Neural cell (in vitro differentiated cells): ENCODE measurements around the gene RNF169. TPM values are rescaled to one million over a fixed set of nuclear protein-coding genes. Genes with fewer than 3 reads are reported as not detected.
"Not testable (repeated sequence)": the region's sequence is repeated elsewhere in the genome, so short reads cannot be mapped to it uniquely, and the experiment has no call there.

Experiments
- H2AFZ ChIP-seq: fragments of 200-600, 300-800 bp; sonication (generic), shearing (Covaris generic); 2 replicates; pipeline ENCODE4 v1.6.0; 2014; ENCODE audit warnings: low read depth, mild to moderate bottlenecking, antibody characterized with exemption, low read length, moderate library complexity
- H3F3A ChIP-seq: fragments of 200-600 bp; shearing (Covaris generic); 2 replicates; pipeline ENCODE4 v1.6.1; 2016; ENCODE audit warnings: mild to moderate bottlenecking, moderate library complexity, mixed read lengths, antibody characterized with exemption, low read length; ENCODE audit not compliant: insufficient read depth, poor library complexity, severe bottlenecking
- H3K27ac ChIP-seq: fragments of 200-600, 300-800 bp; sonication (generic), shearing (Covaris generic); 2 replicates; pipeline ENCODE4 v1.5.1; 2014; ENCODE audit warnings: mild to moderate bottlenecking, low read length, moderate library complexity
- H3K27me3 ChIP-seq: fragments of 300-800, 200-600 bp; sonication (generic), shearing (Covaris generic); 2 replicates; pipeline ENCODE4 v1.6.0; 2014; ENCODE audit warnings: mild to moderate bottlenecking, low read depth, low read length, moderate library complexity; ENCODE audit not compliant: insufficient read depth
- H3K36me3 ChIP-seq: fragments of 300-800, 200-600 bp; sonication (generic), shearing (Covaris generic); 2 replicates; pipeline ENCODE4 v1.5.1; 2014; ENCODE audit warnings: mild to moderate bottlenecking, antibody characterized with exemption, low read length, moderate library complexity; ENCODE audit not compliant: insufficient read depth
- H3K4me2 ChIP-seq: fragments of 300-800, 200-600 bp; sonication (generic), shearing (Covaris generic); 2 replicates; pipeline ENCODE4 v1.6.0; 2014; ENCODE audit warnings: mild to moderate bottlenecking, low read length
- H3K4me3 ChIP-seq: fragments of 300-800, 200-600 bp; sonication (generic), shearing (Covaris generic); 2 replicates; pipeline ENCODE4 v1.5.1; 2014; ENCODE audit warnings: mild to moderate bottlenecking, low read length, moderate library complexity
- H3K79me2 ChIP-seq: fragments of 200-600 bp; shearing (Covaris generic); replicated peaks from 2 replicates; pipeline ENCODE4 v1.6.0; 2014; ENCODE audit warnings: mild to moderate bottlenecking, low read length, moderate library complexity; ENCODE audit not compliant: insufficient read depth
- H3K9ac ChIP-seq: fragments of 300-800, 200-600 bp; sonication (generic), shearing (Covaris generic); 2 replicates; pipeline ENCODE4 v1.6.1; 2016; ENCODE audit warnings: mild to moderate bottlenecking, low read length, mixed read lengths
- H3K9me2 ChIP-seq: fragments of 200-600 bp; shearing (Covaris generic); 2 replicates; pipeline ENCODE4 v1.6.1; 2016; ENCODE audit warnings: mild to moderate bottlenecking, low read length, mixed read lengths; ENCODE audit not compliant: insufficient read depth
- H3K9me3 ChIP-seq: fragments of 200-600, 300-800 bp; sonication (generic), shearing (Covaris generic); 2 replicates; pipeline ENCODE4 v1.6.1; 2016; ENCODE audit warnings: mild to moderate bottlenecking, mixed run types, low read length, moderate library complexity, mixed read lengths
- H4K20me1 ChIP-seq: fragments of 200-600 bp; shearing (Covaris generic); 2 replicates; pipeline ENCODE4 v1.6.1; 2016; ENCODE audit warnings: mild to moderate bottlenecking, mixed run types; ENCODE audit not compliant: insufficient read depth
- CTCF ChIP-seq: fragments of 450-650 bp; IDR thresholded peaks from 2 replicates; pipeline ENCODE4 v1.5.1; 2014; ENCODE audit warnings: antibody characterized with exemption, mild to moderate bottlenecking, moderate library complexity; ENCODE audit not compliant: poor library complexity, severe bottlenecking
- EP300 ChIP-seq: fragments of 450-650 bp; conservative IDR thresholded peaks from 2 replicates; pipeline ENCODE4 v1.6.1; 2014; ENCODE audit warnings: antibody characterized with exemption, mild to moderate bottlenecking, moderate library complexity; ENCODE audit not compliant: poor library complexity, severe bottlenecking
- EZH2 ChIP-seq: fragments of 200-600, 300-800 bp; shearing (Covaris generic), sonication (generic); IDR thresholded peaks from 2 replicates; pipeline ENCODE4 v1.6.1; 2014; ENCODE audit warnings: antibody characterized with exemption, low read length, borderline replicate concordance, mild to moderate bottlenecking; ENCODE audit not compliant: insufficient read depth, poor library complexity, severe bottlenecking
- MXI1 ChIP-seq: fragments of 450-650 bp; conservative IDR thresholded peaks from 2 replicates; pipeline ENCODE4 v1.6.1; 2014; ENCODE audit warnings: antibody characterized with exemption, mild to moderate bottlenecking; ENCODE audit not compliant: poor library complexity, severe bottlenecking
- POLR2AphosphoS5 ChIP-seq: IDR thresholded peaks from 2 replicates; pipeline ENCODE4 v1.6.1; 2012
- REST ChIP-seq: IDR thresholded peaks from 2 replicates; pipeline ENCODE4 v1.6.1; 2012; ENCODE audit warnings: borderline replicate concordance
- SMC3 ChIP-seq: fragments of 450-650 bp; conservative IDR thresholded peaks from 2 replicates; pipeline ENCODE4 v1.6.1; 2014; ENCODE audit warnings: antibody characterized with exemption, mild to moderate bottlenecking, moderate library complexity; ENCODE audit not compliant: poor library complexity
- TAF1 ChIP-seq: IDR thresholded peaks from 2 replicates; pipeline ENCODE4 v1.6.1; 2012; ENCODE audit warnings: low read depth
- polyA plus RNA-seq: library from polyadenylated mRNA; depleted of rRNA; stranded (reverse); fragments of >200 nt; gene quantifications from 2 replicates; pipeline ENCODE4 v1.2.3, GENCODE V29; 2014

Gene RNF169
- polyA plus RNA-seq, 1 donor from 2014 or later = 10.6 TPM

- no peak for TF ChIP-seq SMC3
- TF ChIP-seq TAF1 = no peak
- no peak for TF ChIP-seq MXI1
- no peak for TF ChIP-seq EP300
- TF ChIP-seq CTCF = no peak
- no peak for TF ChIP-seq POLR2AphosphoS5
- TF ChIP-seq REST = no peak
- no peak overlapping the region for H3K4me3 ChIP-seq
- H3K36me3 ChIP-seq = no peaks in the 10 kb centered on the region
- no peaks in the 10 kb centered on the region for H4K20me1 ChIP-seq
- H3K9ac ChIP-seq = no peak overlapping the region
- no peaks in the 10 kb centered on the region for H3K9me2 ChIP-seq
- H2AFZ ChIP-seq = no peak overlapping the region
- H3K27ac ChIP-seq = no peak overlapping the region
- H3F3A ChIP-seq = no peaks in the 10 kb centered on the region
- no peak overlapping the region for H3K4me2 ChIP-seq
- no peaks in the 10 kb centered on the region for H3K27me3 ChIP-seq
- peaks cover 37% of the 10 kb centered on the region for H3K79me2 ChIP-seq
- H3K9me3 ChIP-seq = no peaks in the 10 kb centered on the region
Measured at GRCh38 chr11:74756571-74756970, 7.9 kb downstream of the RNF169 start.

- no peaks in the 10 kb centered on the region for H3F3A ChIP-seq
- peaks cover 16% of the 10 kb centered on the region for H3K79me2 ChIP-seq
- H3K27me3 ChIP-seq = no peaks in the 10 kb centered on the region
- no peak overlapping the region for H3K4me3 ChIP-seq
- H3K9ac ChIP-seq = no peak overlapping the region
- H4K20me1 ChIP-seq = no peaks in the 10 kb centered on the region
- H3K27ac ChIP-seq = no peak overlapping the region
- H2AFZ ChIP-seq = no peak overlapping the region
- no peaks in the 10 kb centered on the region for H3K9me3 ChIP-seq
- no peaks in the 10 kb centered on the region for H3K36me3 ChIP-seq
- H3K9me2 ChIP-seq = no peaks in the 10 kb centered on the region
- no peak overlapping the region for H3K4me2 ChIP-seq
- TF ChIP-seq EZH2 = no peak
- no peak for TF ChIP-seq SMC3
- TF ChIP-seq EP300 = no peak
Measured at GRCh38 chr11:74766905-74767304, 18.3 kb downstream of the RNF169 start.

DNA sequence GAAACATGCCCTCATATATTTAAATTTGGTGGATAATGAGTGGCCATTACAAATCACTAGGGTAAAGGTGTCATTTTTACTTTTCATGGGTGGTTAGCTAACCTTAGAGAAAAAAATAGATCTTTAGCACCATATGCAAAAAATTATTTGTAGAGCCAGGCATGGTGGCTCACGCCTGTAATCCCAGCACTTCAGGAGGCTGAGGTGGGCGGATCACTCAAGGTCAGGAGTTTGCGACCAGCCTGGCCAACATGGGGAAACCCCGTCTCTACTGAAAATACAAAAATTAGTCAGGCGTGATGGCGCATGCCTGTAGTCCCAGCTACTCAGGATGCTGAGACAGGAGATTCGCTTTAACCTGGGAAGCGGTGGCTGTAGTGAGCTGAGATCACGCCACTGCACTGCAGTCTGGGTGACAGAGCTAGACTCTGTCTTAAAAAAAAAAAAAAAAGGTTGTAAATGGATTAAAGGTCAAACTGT, 19.6 kb downstream of the RNF169 start:
- H3K9me3 ChIP-seq, H3K9me2 ChIP-seq, H3K9ac ChIP-seq, H3K27ac ChIP-seq, H3K36me3 ChIP-seq, H4K20me1 ChIP-seq, H2AFZ ChIP-seq, H3K4me2 ChIP-seq, H3K27me3 ChIP-seq, H3F3A ChIP-seq, H3K4me3 ChIP-seq: not testable (repeated sequence)
- peaks cover 26% of the 10 kb centered on the region for H3K79me2 ChIP-seq
